Measurements from ENCODE around the gene NRROS.
A peak's percentile ranks its signal among the peaks of the same experiment; 100 is the strongest.

NRROS gene

GRCh38 chr3:196686436-196686835 lies 46.9 kb downstream of the NRROS start:
- no peak for DNase-seq (ENCODE audit: low read depth)

GRCh38 chr3:196688349-196688748 lies 48.9 kb downstream of the NRROS start:
- DNase-seq (ENCODE audit: low read depth) = peak; percentile 46

GRCh38 chr3:196689941-196690660 lies 50.6 kb downstream of the NRROS start:
- DNase-seq (ENCODE audit: low read depth) = no peak

GRCh38 chr3:196691386-196691785 lies 51.9 kb downstream of the NRROS start:
- no peak for DNase-seq (ENCODE audit: low read depth)

GRCh38 chr3:196694202-196694638 lies 54.7 kb downstream of the NRROS start:
- DNase-seq (ENCODE audit: low read depth) = no peak

GRCh38 chr3:196694941-196695848 lies 55.7 kb downstream of the NRROS start:
- no peak for DNase-seq (ENCODE audit: low read depth)

GRCh38 chr3:196695849-196696226 lies 56.3 kb downstream of the NRROS start:
- DNase-seq (ENCODE audit: low read depth) = no peak

GRCh38 chr3:196697270-196697669 lies 57.8 kb downstream of the NRROS start:
- DNase-seq (ENCODE audit: low read depth) = no peak

GRCh38 chr3:196699749-196700148 lies 60.3 kb downstream of the NRROS start:
- DNase-seq (ENCODE audit: low read depth) = no peak

GRCh38 chr3:196700801-196701200 lies 61.3 kb downstream of the NRROS start:
- no peak for DNase-seq (ENCODE audit: low read depth)

GRCh38 chr3:196706327-196706726 lies 66.8 kb downstream of the NRROS start:
- no peak for DNase-seq (ENCODE audit: low read depth)

GRCh38 chr3:196706731-196707130 lies 67.2 kb downstream of the NRROS start:
- DNase-seq (ENCODE audit: low read depth) = no peak

- DNase-seq (ENCODE audit: low read depth) = no peak
Measured at GRCh38 chr3:196707566-196707965, 68.1 kb downstream of the NRROS start.

- no peak for DNase-seq (ENCODE audit: low read depth)
Measured at GRCh38 chr3:196708467-196708866, 69.0 kb downstream of the NRROS start.
